AG04449 (cell line): ENCODE measurements around the gene ADAMTSL4.

Experiments used
- CTCF ChIA-PET: fragments of 350-600 bp; formaldehyde crosslinking; extraction: SDS; loops from one replicate; lab custom pipeline; 2021; ENCODE audit warnings: antibody characterized with exemption; lab: Yijun Ruan, JAX
- POLR2A ChIA-PET: fragments of 400-600, 350-600 bp; formaldehyde crosslinking; extraction: SDS; loops from one replicate; lab custom pipeline; 2020; ENCODE audit warnings: antibody characterized with exemption, inconsistent platforms; lab: Yijun Ruan, JAX
- DNase-seq: peaks from one replicate; pipeline ENCODE4 v3.0.0-alpha.2; 2010; ENCODE audit warnings: low read depth, low spot score
- H3K4me3 ChIP-seq: 2 replicates; pipeline ENCODE4 v1.5.1; 2011; ENCODE audit warnings: low read depth, mild to moderate bottlenecking, control low read depth, low read length
- TF ChIP-seq, protein P1 (sequence below): IDR thresholded peaks from one replicate; pipeline ENCODE4 v1.5.1; 2011; ENCODE audit warnings: mild to moderate bottlenecking, moderate library complexity, low read length, control low read depth, inconsistent platforms; ENCODE audit not compliant: insufficient read depth; ENCODE audit errors: missing control alignments

The ADAMTSL4 gene

DNA sequence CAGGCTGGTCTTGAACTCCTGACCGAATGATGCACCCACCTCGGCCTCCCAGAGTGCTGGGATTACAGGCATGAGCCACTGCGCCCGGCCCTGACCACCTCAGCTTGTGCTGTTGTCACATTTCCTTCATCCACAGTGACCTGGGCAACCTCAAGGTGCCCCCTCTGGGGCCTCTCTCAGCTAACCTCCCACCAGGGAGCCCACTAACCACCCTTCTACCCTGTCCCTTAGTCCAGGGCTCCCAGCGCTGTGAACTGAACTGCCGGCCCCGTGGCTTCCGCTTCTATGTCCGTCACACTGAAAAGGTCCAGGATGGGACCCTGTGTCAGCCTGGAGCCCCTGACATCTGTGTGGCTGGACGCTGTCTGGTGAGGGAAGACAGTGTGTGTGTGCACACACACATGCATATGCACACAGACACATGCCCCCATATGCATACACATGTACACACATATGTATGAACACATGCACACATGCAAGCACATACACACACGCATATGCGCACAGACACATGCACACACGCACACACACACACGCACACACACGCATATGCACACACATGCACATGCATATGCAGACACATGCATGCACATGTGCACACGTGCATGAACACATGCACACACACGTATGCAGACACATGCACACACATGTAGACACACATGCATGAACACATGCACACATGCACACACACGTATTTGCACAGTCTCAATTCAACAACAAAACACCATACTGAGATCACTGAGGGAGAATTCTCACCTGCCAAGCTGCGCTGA, 6.2 kb downstream of the ADAMTSL4 start:
- POLR2A ChIA-PET, result interaction anchor here (1.1 kb wide), 1 partner anchor 24 kb away, joined by 4 read pairs; the partner anchor contains the start of gene MCL1

GRCh38 chr1:150555971-150556865, 7.0 kb downstream of the ADAMTSL4 start:
- POLR2A ChIA-PET, result interaction anchor here (1.1 kb wide), 1 partner anchor 23 kb away, joined by 4 read pairs; the partner anchor contains the start of gene MCL1
- CTCF ChIA-PET, result interaction anchor here (0.9 to 19.4 kb wide), 2 partner anchors 24 to 64 kb away, joined by 4 to 315 read pairs; partner anchors contain the start of gene ENSA
- TF ChIP-seq, protein P1, sequence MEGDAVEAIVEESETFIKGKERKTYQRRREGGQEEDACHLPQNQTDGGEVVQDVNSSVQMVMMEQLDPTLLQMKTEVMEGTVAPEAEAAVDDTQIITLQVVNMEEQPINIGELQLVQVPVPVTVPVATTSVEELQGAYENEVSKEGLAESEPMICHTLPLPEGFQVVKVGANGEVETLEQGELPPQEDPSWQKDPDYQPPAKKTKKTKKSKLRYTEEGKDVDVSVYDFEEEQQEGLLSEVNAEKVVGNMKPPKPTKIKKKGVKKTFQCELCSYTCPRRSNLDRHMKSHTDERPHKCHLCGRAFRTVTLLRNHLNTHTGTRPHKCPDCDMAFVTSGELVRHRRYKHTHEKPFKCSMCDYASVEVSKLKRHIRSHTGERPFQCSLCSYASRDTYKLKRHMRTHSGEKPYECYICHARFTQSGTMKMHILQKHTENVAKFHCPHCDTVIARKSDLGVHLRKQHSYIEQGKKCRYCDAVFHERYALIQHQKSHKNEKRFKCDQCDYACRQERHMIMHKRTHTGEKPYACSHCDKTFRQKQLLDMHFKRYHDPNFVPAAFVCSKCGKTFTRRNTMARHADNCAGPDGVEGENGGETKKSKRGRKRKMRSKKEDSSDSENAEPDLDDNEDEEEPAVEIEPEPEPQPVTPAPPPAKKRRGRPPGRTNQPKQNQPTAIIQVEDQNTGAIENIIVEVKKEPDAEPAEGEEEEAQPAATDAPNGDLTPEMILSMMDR, result no peak
- DNase-seq, result no peak
- no peak overlapping the region for H3K4me3 ChIP-seq

More for the DNA sequence above, 6.2 kb downstream of the ADAMTSL4 start:
- no peak for DNase-seq
- TF ChIP-seq, protein P1, result no peak
- CTCF ChIA-PET, result interaction anchor here (1.3 to 19.4 kb wide), 3 partner anchors 9 to 65 kb away, joined by 5 to 315 read pairs (median 133); partner anchors contain the start of gene ENSA
- H3K4me3 ChIP-seq, result no peak overlapping the region

DNA sequence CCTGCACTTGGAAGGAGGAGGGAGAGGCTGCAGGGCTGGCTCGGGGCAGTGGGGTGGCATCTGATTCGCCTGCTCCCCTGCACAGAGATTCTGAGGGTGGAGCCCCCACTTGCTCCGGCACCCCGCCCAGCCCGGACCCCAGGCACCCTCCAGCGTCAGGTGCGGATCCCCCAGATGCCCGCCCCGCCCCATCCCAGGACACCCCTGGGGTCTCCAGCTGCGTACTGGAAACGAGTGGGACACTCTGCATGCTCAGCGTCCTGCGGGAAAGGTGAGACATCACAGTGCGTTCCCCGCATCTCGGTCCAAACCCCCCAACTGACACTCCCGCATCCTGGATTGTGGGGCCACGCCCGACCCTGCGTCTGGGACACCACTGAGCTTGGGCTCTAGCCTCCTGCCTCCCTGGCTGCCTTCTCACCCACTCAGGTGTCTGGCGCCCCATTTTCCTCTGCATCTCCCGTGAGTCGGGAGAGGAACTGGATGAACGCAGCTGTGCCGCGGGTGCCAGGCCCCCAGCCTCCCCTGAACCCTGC, 7.9 kb downstream of the ADAMTSL4 start:
- DNase-seq, result no peak

GRCh38 chr1:150557813-150558212, 8.6 kb downstream of the ADAMTSL4 start:
- POLR2A ChIA-PET, result no interaction called here
- no peak for DNase-seq
- TF ChIP-seq, protein P1, result no peak
- CTCF ChIA-PET, result interaction anchor here (0.8 to 19.4 kb wide), 8 partner anchors 8 to 255 kb away, joined by 4 to 315 read pairs (median 59); partner anchors contain the start of genes ADAMTSL4, ENSA and MCL1
- no peak overlapping the region for H3K4me3 ChIP-seq

More for the DNA sequence above, 7.9 kb downstream of the ADAMTSL4 start:
- CTCF ChIA-PET, result interaction anchor here (0.9 to 19.4 kb wide), 4 partner anchors 13 to 94 kb away, joined by 4 to 315 read pairs (median 56); partner anchors contain the start of gene ENSA
- TF ChIP-seq, protein P1, result no peak
- POLR2A ChIA-PET, result no interaction called here
- H3K4me3 ChIP-seq, result no peak overlapping the region

DNA sequence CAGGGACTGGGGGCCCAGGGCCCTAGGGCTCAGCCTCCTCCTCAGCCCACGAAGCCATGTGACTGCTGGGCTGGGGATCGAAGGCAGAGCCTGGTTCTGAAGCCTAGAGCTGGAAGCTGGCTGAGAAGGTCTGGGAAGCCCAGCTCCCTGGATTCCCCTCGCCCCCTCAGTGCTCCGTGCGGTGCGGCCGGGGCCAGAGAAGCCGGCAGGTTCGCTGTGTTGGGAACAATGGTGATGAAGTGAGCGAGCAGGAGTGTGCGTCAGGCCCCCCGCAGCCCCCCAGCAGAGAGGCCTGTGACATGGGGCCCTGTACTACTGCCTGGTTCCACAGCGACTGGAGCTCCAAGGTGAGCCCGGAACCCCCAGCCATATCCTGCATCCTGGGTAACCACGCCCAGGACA, 9.1 kb downstream of the ADAMTSL4 start:
- POLR2A ChIA-PET, result no interaction called here
- H3K4me3 ChIP-seq, result no peak overlapping the region
- TF ChIP-seq, protein P1, result no peak
- no peak for DNase-seq
- CTCF ChIA-PET, result interaction anchor here (0.7 to 19.4 kb wide), 11 partner anchors 9 to 325 kb away, joined by 3 to 315 read pairs (median 43); partner anchors contain the start of genes ADAMTSL4, ENSA, FALEC and MCL1
